Measurements from ENCODE around the gene ZNF45.

ZNF45 gene

GRCh38 chr19:43939557-43940260, 4.6 kb upstream of the ZNF45 start:
- no peak overlapping the region for H3K4me3 ChIP-seq (ENCODE audit: low read depth, low read length)
- no peak for DNase-seq (ENCODE audit: low read depth)
- no peak for TF ChIP-seq CTCF (IDR thresholded peaks at IDR 0.05; ENCODE audit: low read depth, low read length, missing control alignments)

- DNase-seq (ENCODE audit: low read depth), result no peak
- no peak for TF ChIP-seq CTCF (IDR thresholded peaks at IDR 0.05; ENCODE audit: low read depth, low read length, missing control alignments)
- no peak overlapping the region for H3K4me3 ChIP-seq (ENCODE audit: low read depth, low read length)
Measured at GRCh38 chr19:43936188-43936587, 1.1 kb upstream of the ZNF45 start.

- no peak for TF ChIP-seq CTCF (IDR thresholded peaks at IDR 0.05; ENCODE audit: low read depth, low read length, missing control alignments)
- peak overlapping the region; percentile 72 for H3K4me3 ChIP-seq (ENCODE audit: low read depth, low read length)
- DNase-seq (ENCODE audit: low read depth), result no peak
Measured at GRCh38 chr19:43934055-43934984, 762 bp downstream of the ZNF45 start.

GRCh38 chr19:43928820-43929219, 6.3 kb downstream of the ZNF45 start:
- no peak for DNase-seq (ENCODE audit: low read depth)
- no peak overlapping the region for H3K4me3 ChIP-seq (ENCODE audit: low read depth, low read length)
- TF ChIP-seq CTCF (IDR thresholded peaks at IDR 0.05; ENCODE audit: low read depth, low read length, missing control alignments), result no peak

GRCh38 chr19:43923875-43924274, 11.2 kb downstream of the ZNF45 start:
- no peak for TF ChIP-seq CTCF (IDR thresholded peaks at IDR 0.05; ENCODE audit: low read depth, low read length, missing control alignments)
- DNase-seq (ENCODE audit: low read depth), result no peak
- H3K4me3 ChIP-seq (ENCODE audit: low read depth, low read length), result no peak overlapping the region

GRCh38 chr19:43914051-43914450, 21.0 kb downstream of the ZNF45 start:
- no peak for DNase-seq (ENCODE audit: low read depth)
- H3K4me3 ChIP-seq (ENCODE audit: low read depth, low read length), result no peak overlapping the region
- no peak for TF ChIP-seq CTCF (IDR thresholded peaks at IDR 0.05; ENCODE audit: low read depth, low read length, missing control alignments)

All from GM12864 (cell line).